ENCODE data around the gene ARHGEF17.
"Not testable (repeated sequence)": the region's sequence is repeated elsewhere in the genome, so short reads cannot be mapped to it uniquely, and the experiment has no call there.

The ARHGEF17 gene

GRCh38 chr11:73308003-73308960 is at the start of gene ARHGEF17:
TSS of gene ARHGEF17 (plus strand) at chr11:73308276. CDS start at chr11:73308639, 363 bp downstream.
- no peak for DNase-seq

DNA sequence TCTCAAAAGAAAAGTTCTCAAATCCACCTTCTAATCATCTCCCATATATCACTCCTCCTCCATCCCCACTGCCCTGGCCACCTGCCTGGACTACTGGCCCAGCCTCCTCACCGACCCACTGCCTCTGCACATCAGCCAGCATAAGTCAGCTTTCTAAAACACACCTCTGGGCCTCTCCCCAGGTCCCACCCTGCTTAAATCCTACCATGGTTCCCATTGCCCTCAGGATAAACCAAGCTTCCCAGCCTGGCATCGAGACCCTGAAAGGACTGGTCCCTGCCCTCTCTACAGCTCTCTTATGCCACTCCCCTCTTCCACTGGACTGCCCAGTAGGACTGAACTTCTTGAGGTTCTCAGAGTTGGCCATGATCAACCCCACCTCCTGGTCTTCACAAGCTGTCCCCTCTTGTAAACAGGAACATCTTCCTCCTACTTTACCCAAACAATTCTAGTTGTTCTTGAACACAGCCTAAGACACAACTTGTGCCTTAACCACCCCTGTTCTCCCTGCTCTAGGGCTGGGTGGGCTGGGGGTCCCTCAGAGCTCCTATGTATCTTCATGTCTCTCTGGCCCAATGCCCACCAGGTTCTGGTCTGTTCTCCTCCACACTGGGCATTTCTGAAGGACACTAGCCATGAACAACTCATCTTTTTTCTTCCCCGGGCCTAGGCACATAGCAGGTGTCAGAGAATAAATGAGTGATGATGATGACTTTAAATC is 48.5 kb upstream of the ARHGEF17 start:
- DNase-seq, result no peak

- no peak for DNase-seq
Observed at GRCh38 chr11:73260127-73260457, 48.0 kb upstream of the ARHGEF17 start.

DNA sequence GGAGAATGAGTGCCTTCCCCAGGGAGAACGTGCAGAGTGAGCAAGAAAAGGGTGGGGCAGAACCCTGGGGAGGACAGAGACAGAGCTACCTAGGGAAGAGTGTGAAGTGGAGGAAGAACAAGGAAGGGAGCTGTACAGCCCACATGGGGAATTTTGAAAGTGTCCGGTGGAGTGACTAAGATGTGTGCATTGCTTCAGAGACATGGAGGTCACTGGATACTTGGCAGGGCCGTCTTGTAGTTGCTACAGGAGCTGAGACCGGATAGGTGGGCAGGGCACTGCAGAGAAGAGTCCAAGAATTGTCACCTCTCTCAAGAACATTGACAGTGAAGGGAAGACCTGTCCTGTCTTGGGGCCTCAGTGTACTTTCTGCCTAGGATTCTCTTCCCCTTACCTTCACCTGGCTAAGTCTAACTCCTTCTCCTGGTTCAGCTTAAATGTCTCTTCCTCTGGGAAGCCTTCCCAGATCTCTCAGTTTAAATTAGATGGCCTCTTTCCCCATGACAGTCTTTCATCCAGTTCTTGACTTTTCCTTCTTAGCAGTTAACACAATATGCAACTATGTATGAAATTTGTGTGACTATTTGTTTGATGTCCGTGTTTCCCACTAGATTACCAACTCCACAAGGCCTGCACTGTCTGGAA is 45.1 kb upstream of the ARHGEF17 start:
- no peak for DNase-seq

DNA sequence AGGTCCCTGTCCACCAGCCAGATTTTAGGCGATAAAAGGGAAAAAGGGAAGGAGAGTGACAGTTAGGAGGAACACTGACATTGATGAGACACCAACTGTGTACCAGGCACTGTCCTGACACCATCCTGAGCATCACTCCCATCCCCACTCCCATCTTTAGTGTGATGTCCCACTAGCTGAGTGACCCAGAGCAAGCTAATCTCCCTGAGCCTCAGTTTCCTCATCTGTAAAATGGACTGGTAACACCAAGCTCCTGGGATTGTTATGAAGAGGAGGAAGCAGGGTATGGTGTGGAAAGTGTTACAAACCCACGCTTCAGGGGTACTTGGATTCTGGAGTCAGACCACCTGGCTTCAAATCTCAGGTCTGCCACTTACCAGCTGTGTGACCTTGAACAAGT is 44.4 kb upstream of the ARHGEF17 start:
- DNase-seq, result no peak

- DNase-seq, result no peak
Observed at GRCh38 chr11:73265278-73265810, 42.7 kb upstream of the ARHGEF17 start.

- no peak for DNase-seq
Observed at GRCh38 chr11:73265853-73266645, 42.0 kb upstream of the ARHGEF17 start.

GRCh38 chr11:73266646-73267020 is 41.4 kb upstream of the ARHGEF17 start:
- no peak for DNase-seq

GRCh38 chr11:73267122-73267846 is 40.8 kb upstream of the ARHGEF17 start:
- DNase-seq, result no peak

GRCh38 chr11:73267906-73268540 is 40.1 kb upstream of the ARHGEF17 start:
- no peak for DNase-seq

DNA sequence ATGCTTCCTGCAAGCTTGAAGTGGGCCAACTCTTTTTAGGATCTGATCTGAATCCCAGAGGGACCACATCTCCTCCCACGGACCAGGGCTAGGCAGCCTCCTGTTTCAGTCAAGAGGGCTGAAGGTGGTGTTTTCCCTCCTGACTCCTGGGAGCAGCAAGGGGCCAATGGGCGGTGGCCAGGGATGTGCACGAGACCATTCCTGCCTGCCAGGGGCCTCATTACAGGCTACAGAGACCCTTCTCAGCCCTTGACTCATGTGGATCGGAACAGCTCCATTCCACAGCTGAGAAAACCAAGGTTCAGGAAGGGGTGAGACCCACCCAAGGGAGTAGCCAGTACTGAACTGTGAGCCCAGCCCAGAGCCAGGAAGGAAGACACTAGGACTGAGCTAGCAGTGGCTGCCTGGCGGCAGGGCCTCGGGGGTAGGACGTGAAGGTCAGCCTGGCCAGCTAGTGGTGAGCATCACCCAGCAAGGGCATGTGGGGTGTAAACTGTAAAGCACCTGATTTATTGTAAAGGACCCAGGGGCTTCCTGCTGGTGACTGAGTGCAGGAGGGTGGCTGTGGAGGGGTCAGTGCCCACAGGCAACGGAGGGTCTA is 39.3 kb upstream of the ARHGEF17 start:
- no peak for DNase-seq

GRCh38 chr11:73269459-73270015 is 38.5 kb upstream of the ARHGEF17 start:
- no peak for DNase-seq

GRCh38 chr11:73270016-73270854 is 37.8 kb upstream of the ARHGEF17 start:
- DNase-seq, result no peak

- no peak for DNase-seq
Observed at GRCh38 chr11:73270855-73271477, 37.1 kb upstream of the ARHGEF17 start.

DNA sequence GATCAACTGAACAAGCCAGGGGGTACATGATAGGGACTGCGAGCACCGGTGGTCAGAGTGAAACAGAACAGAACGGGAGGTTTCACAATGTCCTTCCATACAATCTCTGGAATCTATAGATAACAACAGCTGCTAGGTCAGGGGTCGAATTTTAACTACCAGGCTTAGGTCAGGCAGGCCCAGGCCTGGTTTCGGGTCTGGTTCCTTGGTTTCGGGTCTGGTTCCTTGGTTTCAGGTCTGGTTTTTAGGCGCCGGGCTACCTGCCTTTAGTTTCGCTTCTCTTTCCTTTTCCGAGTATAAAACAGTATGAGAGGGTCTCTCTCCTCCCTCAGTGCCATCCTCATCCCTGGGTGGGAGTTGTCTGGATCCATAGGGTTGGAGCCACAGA is 36.6 kb upstream of the ARHGEF17 start:
- not testable (repeated sequence) for DNase-seq

- no peak for DNase-seq
Observed at GRCh38 chr11:73271936-73272679, 36.0 kb upstream of the ARHGEF17 start, which contains the start of gene P2RY6. TSS of gene P2RY6 (plus strand) at chr11:73272338. CDS start at chr11:73296519, 24,181 bp downstream.

GRCh38 chr11:73272680-73273038 is 35.4 kb upstream of the ARHGEF17 start:
- no peak for DNase-seq

DNA sequence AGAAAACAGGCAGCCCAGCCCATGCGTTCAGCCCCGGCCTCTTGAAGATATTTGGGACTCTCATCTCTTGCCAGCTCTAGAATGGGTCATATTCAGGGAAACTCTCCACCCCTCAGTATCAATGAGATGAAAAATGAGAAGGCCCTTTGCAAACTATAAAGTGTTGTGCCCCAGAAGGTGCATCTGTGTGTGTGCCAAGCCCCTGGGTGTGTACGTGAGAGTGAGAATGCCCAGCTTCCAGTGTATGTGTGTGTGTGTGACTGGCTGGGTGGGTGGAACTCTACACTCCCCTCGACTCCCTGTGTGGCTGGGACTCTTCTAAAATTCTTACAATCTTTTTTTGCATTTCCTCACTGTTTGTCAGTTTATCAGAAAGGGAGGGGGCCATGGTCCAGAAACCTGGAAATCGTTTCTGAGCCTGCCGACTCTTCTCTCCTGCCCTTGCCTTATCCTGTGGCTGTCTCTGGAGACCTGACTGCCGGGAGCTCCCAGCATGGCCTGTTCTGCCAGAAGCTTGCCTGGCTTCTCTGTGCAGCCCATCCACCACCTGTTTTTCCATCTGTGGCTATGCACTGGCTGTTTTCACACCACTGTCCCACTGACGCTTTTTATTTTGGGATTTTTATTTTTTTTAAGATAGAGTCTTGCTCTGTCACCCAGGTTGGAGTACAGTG is 34.7 kb upstream of the ARHGEF17 start:
- no peak for DNase-seq
